ENCODE measurements around the gene SCUBE1.

The SCUBE1 gene

DNA sequence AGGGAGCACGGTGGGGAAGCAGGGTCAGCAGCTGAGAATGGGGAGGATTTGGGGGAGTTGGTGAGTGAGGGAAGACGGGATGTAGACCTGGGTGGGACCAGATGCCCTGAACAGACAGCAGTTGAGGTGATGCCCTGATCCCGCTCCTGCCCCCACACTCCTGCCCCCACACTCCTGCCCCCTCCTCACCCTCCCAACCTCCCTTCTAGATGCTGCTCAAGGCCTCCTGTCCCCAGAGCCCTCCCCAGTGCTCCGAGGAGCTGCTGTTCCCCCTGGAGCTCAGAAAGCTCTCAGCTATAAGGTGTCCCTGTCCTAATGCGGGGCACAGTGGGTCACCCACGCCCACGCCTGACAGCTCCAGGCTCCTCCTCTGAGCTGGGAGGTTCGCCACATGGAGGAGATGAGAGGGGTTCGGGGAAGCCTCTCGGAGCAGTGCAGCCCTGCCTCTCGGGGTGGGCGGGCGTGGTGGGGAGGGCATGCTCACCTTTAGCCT is 131.2 kb downstream of the SCUBE1 start:
- no peak for DNase-seq

DNA sequence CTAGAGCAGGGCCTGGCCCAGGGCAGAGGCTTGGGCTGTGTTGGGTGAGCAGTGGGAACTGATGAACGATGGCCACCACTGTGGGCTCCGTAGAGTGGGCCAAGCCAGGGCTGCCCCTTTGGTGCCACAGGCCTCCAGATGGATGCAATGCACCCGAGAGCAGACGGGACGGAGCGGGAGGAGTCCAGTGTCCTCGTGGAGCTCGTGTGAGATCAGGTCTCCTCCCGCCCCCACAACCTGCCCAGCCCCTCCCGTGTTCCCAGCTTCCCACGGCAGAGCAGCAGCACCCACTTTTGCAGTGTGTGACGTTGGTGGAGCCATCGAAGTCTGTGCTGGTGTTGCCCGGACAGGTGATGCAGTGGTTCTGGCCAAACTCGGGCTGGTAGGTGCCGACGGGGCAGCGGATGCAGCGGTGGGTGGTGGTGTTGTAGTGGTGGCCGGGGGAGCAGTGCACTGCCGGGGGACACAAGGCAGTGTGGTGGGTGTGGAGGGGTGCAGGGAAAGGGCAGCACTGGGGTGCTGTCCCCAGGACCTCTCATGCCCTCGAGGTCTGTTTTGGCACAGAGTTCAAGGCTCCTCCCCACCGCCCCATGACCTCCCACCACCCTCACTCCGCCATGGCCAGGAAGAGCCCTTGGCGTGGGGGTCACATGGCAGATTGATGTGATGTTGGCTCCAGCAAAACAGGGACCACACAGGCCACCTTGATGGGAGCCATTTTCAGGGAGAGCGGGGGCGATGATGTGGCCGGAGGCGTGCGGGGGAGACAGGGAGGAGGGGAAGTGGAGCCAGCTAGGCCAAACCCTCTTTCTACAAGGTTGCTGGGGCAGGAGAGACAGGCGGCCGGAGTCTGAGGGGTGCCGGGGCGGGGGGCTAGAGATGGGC is 132.3 kb downstream of the SCUBE1 start:
- no peak for DNase-seq

DNA sequence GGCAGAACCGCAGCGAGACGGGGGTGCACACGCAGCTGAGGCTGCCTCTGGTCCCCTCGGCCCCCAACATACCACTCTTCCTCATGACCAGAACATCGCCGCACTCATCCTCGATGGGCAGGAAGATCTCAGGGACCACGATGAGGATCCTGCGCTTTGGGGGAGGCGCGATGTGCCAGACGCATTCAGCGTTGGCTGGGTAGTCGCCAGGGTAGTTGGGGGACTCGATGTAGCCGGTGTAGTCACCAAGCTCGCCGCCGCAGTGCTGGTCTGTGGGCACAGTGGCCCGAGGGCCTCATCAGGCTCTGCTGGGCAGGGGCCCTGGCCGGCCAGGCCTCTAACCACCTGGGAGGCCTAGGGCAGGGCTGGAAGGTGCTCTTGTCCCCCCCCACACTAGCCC is 133.2 kb downstream of the SCUBE1 start:
- no peak for DNase-seq

DNA sequence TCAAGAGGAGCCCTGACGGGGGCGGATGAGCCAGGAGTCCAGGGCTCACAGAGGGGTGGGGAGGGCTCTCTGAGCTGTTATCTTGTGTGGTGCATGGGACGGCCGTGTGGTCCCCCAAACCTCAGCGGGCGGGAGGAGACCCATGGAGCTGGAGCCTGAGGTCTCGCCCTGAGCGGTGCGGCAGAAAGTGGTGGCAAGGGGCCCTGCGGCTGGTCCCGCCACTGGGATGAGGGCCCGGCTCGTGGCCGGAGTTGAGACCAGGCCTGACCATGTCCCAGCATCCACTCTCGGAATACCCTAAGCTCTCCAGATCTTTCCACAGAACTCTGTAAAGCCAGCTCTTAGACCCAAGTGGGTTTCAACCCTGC is 133.7 kb downstream of the SCUBE1 start:
- DNase-seq, result no peak

DNA sequence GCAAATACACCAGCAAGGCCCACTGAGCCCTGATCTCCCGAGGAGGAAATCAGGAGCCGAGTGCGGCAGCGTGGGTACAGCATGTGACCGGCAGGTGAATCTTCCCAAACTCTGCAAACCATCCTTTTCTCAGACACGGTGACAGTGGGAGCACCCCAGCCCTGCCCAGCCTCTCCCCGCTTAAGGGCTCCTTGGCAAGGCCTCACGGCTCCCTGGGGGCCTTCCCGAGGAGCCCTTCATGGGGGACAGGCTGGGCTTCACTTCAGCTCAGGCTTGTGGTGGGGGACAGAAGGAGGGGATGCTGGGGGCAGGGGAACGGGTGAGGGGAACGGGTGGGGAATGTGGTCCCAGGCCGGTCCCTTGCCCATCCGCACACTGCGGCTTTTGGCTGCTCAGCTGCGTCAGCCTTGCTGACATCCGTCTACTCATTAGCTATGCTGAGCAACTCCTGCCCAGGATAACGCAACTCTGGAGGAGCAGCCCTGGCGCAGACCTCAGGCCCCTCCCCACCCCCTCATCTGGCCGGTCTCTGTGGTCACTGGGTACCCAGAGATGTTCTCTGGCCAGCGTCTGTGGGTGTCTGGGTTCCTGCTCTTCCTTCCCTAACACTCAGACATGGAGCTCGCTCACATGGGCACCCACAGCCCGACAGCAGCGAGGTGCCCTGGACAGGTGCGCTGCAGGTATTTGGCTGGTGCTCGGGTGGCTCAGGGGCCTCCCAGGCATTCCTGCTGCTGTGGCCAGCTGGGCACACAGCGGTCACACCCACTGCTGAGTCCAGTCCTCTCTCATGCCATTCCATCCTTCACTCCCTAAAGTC is 134.3 kb downstream of the SCUBE1 start:
- DNase-seq, result no peak

DNA sequence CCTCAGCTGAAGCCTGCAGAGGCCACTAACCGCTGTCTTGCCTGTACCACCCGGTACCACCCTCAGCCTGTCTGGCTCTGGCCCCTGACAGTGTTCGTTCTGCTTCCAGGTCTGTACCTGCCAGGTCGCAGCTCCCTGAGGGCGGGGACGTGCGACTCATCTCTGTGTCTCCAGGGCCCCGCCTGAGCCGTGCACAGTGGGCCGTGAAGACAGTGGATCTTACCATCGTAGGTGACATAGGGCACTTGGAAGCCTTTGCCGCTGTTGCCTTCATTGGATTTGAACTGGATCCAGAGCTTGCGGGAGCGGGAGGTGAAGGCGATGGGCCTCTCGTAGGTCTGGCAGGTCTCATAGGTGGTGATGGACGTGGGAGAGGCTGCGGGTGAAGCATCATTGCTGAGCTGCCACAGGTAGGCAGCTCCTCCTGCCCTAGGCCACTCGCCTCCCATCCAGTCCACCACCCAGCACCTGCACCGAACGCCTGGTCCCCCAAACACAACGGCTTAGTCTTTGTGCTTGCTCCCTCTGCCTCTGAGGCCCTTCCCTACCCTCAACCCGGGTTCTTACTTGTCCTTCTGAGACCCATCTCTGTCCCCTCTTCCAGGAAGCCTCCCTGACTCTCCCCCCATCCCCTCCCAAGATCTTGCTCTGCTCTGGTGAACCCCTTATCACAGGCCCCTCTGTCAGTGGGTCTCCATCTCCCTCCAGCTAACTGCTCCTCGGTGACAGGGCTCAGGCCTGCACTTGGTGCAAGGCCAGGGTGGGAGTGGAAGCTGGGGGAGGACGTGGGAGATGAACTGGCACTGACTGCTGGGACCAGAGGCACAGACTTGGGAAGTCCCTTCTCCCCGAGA is 135.1 kb downstream of the SCUBE1 start:
- DNase-seq, result no peak

DNA sequence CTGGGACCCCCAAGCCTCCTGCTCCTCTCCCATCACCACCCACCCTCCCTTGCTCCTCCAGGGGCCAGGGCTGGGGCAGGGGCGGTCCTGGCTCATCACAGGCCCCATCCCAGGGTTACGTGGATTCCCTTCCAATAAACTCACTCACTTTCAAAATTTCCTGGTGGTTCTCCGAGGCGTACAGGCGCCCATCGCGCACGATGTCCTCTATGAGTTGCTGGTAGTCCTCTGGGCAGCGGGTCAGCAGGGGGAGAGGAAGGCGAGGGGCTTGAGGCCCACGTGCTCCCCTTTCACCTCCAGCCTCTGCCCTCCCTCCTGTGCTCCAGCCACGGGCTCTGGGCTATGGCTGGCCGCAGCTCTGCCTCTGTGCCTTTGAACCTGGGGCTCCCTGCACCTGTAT is 135.8 kb downstream of the SCUBE1 start:
- no peak for DNase-seq

DNA sequence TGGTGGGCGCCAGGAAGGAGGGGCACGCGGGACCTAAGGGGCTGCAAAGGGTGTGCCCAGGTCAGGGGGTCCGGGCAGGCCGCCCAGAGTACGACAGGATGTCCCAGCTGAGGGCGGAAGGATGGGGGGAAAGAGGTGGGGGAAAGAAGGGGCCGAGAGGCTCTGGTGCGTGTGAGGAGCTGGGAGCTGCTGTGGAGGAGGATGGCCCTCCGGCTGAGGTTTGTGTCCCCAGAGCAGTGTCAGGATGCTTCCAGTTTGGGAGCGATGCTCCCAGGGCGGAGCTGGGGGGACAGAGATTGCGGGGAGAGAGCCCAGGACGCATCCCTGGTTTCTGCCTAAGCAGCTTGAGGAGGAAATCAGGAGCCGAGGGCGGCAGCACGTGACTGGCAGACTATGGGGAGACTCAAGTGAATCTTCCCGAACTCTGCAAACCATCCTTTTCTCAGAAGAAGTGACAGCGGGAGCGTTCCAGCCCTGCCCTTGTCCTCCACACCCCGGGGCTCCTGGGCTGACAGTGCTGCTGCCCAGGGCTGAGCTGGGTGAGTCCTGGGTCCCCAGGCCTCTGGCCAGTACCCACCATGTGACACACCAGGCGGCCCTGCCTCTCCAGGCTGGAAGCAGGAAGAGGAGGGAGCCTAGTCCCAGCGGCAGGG is 136.5 kb downstream of the SCUBE1 start:
- no peak for DNase-seq

DNA sequence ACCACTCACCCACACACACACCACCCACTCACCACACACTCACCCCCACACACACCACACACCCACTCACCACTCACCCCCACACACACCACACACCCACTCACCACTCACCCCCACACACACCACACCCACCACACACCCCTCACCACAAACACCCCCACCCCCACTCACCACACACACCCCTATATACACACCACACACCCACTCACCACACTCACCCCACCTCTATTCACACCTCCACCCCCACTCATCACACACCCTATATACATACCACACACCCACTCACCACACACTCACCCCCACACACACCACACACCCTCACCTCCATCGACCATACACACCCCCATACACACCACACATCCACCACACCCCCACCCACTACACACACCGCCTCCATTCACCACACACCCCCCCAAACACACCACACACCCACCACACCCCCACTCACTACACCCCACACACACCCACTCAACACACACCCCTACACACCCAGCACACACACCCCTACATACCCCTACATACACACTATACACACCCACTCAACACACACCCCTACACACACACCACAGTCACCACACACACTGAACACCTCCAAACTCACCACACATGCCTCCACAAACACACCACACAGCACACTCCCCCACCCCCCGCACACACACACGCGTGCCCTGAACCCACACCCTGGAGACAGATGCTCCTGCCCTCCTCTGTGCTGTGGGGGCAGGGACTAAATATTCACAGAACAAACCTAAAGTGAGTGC is 137.2 kb downstream of the SCUBE1 start:
- no peak for DNase-seq

DNA sequence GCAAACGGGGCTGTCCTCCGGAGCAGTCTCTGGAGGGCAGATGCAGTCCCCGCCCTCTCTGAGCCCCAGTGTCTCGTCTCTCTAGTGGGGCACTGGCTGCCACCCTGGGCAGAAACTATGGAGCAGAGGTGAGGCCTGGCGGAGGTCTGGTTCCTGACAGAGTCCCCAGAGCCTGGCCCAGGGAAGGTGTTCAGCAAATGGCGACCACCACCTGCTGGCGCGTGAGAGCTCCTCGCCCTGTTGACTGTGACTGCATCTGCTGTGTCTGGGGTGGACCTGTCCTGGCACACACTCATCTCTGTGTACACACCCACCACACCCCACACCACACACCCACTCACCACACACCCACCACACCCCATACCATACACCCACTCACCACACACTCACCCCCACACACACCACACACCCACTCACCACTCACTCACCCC is 137.9 kb downstream of the SCUBE1 start:
- no peak for DNase-seq

DNA sequence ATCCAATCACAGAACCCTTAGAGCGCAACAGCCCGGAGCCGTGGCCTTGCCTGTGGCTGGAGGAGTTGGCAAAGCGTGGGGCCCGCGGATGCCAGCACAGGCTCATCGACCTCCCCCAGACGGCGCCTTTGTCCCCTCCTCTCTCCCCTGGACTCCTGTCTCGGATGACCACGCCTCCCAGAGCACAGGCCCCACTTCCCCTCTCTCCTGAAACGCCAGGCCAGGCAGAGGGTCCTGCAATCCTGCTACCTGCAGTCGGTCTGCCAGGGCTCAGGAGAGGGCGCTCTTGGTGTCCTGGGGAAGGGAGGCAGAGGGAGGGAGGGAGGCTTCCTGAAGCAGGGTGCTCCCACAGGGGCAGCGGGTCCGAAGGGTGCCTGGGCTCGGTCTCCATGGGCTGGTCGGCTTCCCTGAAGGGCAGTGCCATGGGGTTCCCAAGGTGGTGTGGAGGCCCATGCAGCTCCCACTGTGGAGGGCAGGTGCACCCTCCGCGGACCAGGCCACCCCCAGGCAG is 139.6 kb downstream of the SCUBE1 start:
- no peak for DNase-seq

DNA sequence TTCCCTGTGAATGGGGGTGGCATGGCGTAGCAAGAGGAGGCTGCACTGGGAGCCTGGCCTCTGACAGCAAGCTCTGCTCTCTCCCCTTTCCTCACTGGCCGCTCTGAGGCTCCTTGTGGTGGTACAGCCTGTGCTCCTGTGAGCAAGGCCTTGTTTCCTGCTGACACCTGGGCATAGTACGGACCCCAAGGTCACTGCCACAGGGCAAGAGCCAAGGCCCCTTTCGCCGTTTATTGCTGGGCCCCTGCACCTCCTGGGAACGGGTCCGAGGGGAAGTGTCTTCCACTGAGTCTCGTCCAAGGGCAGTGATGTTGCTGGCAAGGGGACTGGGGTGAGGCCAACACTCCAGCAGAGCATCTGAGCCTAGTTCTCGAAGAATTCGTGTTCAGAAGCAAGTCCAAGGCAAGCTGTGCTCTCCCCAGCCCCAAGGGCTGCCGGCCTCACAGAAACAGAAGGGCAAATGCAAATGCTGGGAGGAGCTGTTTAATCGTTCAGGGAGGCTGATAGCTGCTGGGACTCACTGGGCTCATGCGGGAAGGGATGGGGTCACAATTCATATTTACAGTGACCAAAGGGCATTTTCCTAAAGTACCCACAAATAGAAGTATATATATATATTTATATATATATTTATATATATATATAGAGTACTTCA is 140.3 kb downstream of the SCUBE1 start:
- no peak for DNase-seq

DNA sequence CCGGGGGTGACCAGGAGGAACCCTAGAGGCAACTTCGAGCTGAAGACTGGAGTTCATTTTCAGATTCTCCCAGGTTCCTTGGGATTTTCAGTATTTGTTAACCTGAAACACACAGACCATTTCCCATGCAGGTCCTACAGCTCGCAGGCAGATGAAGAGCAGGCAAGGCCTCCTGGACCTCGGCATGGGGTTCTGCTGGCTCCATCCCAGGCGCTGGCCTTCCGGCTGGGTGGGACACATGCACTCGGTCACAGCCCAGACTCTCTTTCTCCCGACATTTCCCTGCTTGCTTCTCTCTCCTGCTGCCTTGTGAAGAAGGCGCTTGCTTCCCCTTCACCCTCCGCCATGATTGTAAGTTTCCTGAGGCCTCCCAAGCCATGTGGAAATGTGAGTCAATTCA is 140.8 kb downstream of the SCUBE1 start:
- no peak for DNase-seq

DNA sequence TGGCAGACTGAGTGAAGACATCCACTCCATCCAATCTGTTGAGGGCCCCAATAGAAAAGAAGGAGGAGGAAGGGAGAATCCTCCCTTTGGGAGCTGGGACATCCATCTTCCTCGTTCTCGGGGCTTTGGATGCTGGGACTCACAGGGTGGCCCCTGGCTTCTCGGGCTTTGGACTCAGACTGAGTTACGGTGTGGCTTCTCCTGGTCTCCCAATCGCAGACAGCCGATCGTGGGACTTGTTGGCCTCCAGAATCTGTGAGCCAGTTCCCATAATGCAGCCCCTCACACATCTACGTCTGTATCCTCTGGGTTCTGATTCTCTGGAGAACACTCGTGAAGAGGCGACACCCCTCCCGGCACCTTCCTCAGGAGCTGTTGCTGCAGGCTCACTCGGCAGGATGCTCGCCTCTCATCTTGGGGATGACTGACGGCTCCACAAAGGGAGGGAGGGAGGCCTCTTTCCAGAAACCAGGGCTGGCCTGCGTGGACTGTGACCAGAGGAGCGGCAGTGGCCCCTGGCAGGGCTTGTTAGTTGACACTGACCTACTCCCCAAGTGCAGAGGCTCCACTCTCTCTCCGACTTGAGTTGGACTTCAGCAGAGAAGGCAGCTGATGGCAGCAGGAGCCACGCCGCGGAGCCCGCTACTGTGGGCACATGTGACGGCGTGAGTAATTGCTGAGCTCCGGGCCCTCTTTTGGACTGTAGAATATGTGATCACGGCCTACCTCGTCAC is 141.5 kb downstream of the SCUBE1 start:
- DNase-seq, result no peak

DNA sequence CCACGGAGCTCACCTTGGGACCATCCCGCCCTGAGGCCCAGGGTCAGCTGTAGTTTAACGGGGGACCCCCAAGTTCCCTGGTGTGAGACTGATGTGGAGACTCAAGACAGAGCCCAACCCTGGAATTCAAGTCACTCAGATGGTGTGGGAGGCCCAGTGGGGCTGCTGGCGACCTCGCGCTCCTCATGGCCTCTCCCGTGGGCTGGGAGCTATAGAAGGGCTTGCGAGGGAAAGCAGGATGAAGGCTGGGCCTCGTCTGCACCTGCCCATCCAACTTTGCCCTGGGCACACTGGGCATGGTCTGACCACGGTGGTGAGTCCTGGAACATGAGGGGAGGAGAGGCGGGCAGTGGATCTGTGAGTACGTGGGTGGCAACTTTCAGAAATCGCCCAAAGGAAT is 142.6 kb downstream of the SCUBE1 start:
- no peak for DNase-seq

DNA sequence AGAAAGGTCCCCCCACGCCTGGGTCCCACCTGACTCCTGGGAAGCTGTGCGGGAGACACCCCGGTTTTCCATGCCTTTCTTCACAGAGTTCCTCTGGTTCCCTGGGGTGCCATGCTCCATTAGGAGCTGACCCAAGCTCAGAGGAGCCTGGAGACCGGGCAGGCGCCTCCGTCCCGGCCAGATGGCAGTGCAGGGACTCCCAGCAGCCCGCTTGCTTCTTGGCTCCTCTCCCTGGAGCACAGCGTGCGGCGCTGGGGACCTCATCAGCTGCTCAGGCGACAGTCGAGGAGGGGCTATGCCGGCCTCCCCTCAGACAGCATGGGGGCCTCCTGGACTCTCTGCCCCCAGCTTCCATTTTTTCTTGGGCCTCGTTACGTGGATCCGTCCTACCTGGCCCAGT is 143.1 kb downstream of the SCUBE1 start:
- DNase-seq, result no peak

DNA sequence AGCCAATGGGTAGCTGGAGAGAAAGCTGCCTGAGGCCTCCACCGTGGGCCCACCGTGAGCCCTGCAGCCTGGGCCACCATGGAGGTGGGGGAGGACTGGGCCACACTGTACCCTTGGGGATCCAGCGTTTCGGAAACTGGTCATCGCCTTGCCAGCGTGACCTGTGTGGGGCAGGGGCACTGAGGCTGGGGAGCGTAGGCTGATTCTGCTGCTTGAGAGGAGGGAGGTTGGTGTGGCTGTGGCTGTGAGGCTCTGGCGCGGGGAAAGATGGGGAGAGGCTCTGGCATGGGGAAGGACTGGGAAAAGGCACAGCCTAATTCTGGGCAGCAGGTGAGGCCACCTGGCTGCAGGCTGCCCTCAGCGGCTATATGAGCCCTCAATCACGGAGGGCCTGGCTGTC is 143.6 kb downstream of the SCUBE1 start:
- DNase-seq, result no peak

DNA sequence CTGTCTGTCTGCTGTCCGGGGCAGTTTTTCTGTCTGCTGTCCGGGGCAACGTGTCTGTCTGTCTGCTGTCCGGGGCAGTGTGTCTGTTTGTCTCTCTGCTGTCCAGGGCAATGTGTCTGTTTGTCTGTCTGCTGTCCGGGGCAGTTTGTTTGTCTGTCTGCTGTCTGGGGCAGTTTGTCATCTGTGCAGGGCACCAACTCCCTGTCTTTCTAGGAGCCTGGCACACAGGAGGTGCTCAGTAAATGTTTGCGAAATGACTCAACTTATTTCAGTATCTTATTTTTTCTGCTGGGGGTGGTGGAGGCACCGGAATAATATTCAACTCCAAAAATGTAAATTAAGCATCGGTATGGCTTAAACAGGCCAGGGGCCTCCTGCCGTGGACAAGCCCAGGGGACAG is 144.2 kb downstream of the SCUBE1 start:
- DNase-seq, result no peak

DNA sequence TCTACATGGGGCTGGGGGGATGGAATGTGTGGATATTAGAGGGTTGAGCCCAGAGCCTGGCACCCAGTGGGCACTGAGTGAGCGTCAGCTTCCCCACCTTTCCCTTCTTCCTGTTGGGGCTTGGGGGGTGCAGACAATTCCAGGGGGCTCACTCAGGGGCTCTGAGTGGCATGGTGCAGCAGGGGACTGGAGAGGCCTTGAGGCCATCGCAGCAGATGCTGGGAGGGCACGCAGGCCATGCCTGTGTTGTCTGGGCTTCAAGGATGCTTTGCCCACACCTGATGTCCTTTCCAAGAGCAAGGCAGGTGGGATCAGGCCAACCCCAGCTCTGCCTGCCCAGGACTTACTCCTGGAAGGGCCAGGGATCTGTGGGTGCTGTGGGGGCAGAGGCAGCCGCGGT is 145.0 kb downstream of the SCUBE1 start:
- DNase-seq, result no peak

DNA sequence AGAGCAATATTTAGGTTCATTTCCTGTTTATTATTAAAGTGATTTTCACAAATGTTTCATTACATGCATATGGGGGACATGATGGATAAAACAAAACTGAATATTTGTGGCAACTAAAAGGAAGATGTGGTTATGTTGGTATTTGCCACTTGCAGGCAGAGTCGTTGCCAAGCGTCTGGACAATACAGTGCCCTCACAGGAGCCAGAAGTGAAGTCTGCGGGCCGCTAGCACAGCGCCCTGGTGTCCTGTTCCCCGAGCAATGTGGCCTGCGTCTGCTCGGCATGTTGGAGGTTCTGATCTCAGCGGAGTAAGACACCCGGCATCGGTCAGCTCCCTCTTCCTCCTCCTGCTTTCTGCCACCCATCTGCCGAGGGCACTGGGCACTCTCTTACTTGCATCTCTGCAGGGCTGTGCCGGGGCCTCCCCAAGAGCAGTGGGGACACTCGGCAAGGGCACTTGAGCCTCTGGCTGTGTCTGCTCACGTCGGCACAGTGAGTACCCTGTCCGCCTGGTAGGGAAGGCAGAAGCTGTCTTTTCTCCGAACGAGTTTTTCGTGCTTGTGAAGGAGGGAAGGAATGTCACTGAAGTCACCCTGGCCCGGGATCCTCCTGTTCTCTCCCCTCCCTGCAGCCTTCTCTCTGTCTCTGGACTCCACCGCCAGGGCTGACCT is 145.8 kb downstream of the SCUBE1 start:
- DNase-seq, result no peak

Data from hippocampal formation (tissue), 2 donors.